Sigmoid colon (tissue), 4 donors: Measurements from ENCODE around the gene CASZ1.

Experiments
- EP300 ChIP-seq, 4 donors: sonication (generic); formaldehyde crosslinking; IDR thresholded peaks; one replicate each; pipeline ENCODE4 v1.6.1; 2017; ENCODE audit warnings: antibody characterized with exemption in 4 of 4
- TF ChIP-seq, protein P1 (sequence below), 4 experiments: fragments of 450-650 bp in 3 of 4; fragments of 200-600 bp in 1 of 4; IDR thresholded peaks; one replicate each; pipeline ENCODE4 v1.5.1; 2016 to 2019; ENCODE audit warnings: antibody characterized with exemption in 4 of 4, mild to moderate bottlenecking in 3 of 4, moderate library complexity in 2 of 4

DNA sequence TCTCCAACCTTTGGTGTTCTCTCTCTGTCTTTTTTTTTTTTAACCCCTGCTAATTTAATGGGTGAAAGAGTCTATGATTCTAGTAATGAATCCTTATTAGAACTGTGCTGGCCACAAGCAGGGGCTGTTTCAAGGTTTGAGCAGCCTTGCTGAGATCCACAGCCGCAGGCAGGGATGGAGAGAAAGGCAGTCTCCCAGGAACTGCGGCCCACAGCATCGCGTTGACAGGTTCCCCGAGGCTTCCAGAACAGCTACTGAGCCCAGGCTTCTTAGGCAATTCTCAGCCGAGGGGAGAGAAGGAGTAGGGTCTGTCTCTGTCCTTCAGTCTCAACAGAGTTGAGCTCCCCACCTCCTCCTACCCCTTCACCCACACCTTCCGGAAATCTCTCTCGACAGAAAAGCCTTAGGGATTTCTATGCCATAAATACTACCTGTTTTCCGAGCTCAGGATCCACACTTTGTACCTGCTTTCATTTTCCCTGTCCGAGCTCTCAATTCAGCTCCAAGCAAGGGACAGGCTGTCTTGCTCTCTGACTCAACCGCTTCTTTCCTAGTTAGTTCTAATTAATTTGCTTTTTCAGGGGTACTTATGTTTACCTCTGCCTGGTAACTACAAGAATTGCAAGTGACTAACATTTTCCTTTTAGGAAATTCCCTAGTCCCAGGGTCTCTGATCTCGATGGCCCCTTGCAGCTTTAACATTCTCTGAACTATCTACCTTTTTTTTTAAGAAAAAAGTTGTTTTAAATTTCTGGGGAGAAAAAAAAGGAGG is 6.7 kb upstream of the CASZ1 start:
- TF ChIP-seq, protein P1, sequence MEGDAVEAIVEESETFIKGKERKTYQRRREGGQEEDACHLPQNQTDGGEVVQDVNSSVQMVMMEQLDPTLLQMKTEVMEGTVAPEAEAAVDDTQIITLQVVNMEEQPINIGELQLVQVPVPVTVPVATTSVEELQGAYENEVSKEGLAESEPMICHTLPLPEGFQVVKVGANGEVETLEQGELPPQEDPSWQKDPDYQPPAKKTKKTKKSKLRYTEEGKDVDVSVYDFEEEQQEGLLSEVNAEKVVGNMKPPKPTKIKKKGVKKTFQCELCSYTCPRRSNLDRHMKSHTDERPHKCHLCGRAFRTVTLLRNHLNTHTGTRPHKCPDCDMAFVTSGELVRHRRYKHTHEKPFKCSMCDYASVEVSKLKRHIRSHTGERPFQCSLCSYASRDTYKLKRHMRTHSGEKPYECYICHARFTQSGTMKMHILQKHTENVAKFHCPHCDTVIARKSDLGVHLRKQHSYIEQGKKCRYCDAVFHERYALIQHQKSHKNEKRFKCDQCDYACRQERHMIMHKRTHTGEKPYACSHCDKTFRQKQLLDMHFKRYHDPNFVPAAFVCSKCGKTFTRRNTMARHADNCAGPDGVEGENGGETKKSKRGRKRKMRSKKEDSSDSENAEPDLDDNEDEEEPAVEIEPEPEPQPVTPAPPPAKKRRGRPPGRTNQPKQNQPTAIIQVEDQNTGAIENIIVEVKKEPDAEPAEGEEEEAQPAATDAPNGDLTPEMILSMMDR (IDR thresholded peaks at IDR 0.05): no peak
- no peak for TF ChIP-seq EP300 (IDR thresholded peaks at IDR 0.05)
